Measurements from ENCODE around the gene MIB2.

DNA sequence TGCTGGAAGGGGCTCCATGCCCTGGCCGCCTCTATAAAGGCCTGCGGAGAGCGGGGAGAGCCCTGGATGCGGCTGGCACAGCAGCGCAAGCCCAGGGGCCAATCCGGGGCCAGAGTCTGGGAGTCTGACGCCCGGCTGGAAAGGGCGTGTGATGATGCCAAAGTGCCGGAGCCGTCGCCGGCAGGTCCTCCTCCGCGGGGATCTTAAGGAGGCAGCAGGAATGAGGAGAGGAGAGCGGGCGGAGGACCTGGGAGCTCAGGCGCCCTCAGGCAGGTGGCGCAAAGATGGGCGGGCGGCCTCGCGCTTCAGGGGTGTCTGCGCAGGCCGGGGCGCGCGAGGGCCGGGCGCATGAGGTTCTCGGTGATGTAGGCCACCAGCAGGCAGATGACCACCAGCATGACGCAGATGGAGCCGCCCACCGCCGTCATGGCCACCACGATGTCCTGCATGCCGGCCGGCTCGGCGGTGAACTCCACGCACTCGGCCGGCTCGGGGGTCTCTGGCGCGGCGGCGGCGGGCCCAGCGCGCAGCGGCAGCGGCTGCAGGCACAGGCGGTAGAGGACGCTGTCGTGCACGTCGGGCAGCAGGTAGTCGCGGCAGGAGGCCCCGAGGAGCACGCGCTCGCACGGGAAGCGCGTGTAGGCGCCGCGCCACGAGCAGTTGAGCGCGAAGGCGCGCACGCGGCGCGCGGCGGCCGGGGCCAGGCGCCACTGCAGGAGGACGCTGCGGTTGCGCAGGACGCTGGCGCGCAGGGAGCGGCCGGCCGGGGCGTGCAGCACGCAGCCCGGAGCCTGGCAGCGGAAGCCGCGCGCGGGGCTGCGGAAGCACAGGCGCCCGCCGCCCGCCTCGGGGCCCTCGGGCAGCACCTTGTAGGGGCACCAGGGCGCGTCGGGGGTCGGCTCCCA is 16.0 kb upstream of the MIB2 start:
- no peak for TF ChIP-seq POLR2A (IDR thresholded peaks at IDR 0.05)
- TF ChIP-seq, protein P1, sequence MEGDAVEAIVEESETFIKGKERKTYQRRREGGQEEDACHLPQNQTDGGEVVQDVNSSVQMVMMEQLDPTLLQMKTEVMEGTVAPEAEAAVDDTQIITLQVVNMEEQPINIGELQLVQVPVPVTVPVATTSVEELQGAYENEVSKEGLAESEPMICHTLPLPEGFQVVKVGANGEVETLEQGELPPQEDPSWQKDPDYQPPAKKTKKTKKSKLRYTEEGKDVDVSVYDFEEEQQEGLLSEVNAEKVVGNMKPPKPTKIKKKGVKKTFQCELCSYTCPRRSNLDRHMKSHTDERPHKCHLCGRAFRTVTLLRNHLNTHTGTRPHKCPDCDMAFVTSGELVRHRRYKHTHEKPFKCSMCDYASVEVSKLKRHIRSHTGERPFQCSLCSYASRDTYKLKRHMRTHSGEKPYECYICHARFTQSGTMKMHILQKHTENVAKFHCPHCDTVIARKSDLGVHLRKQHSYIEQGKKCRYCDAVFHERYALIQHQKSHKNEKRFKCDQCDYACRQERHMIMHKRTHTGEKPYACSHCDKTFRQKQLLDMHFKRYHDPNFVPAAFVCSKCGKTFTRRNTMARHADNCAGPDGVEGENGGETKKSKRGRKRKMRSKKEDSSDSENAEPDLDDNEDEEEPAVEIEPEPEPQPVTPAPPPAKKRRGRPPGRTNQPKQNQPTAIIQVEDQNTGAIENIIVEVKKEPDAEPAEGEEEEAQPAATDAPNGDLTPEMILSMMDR (IDR thresholded peaks at IDR 0.05): no peak

All from right lobe of liver (tissue), 4 donors.